Measurements from ENCODE around the gene RASSF7.

Gene RASSF7

DNA sequence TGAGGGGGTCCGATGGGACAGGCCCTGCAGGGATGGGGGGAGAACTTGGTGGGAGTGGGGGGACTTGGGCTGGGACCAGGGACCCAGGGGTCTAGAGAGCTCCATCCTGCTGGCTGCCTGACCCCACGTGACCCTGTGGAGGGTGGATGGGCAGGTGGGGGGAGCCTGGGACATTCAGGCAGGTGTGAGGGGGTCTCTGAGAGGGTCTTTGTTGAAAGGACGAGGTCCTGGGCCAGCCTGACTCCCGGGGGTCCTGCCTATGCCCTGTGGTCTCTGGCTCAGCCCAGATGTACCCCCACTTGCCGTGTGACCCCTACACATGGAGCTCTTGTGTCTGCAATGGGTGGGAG lies 16.0 kb upstream of the RASSF7 start:
- Histone ChIP-seq H3K4me3 (ENCODE audit: low read depth, low read length) (no peak overlapping the region), H3K9me3 (ENCODE audit: control insufficient read depth, insufficient read depth, low read depth, low read length) (no peaks in the 10 kb centered on the region), H3K4me1 (ENCODE audit: control insufficient read depth, insufficient read depth, low read length) (no peaks in the 10 kb centered on the region), H3K27ac (ENCODE audit: extremely low read depth, low read depth, low read length) (no peak overlapping the region), H3K36me3 (ENCODE audit: control insufficient read depth in 2 of 2, insufficient read depth in 1 of 2, low read length in 2 of 2) (no peaks in the 10 kb centered on the region)
- CTCF ChIA-PET, result interaction anchor here (1.0 kb wide), 2 partner anchors 9 to 179 kb away, joined by 3 read pairs; no protein-coding TSS in a partner anchor
- POLR2A ChIA-PET, result no interaction called here
- TF ChIP-seq ZNF785 (tag by site-specific recombination; IDR thresholded peaks at IDR 0.05) (no peak), ZNF341 (tag by site-specific recombination; IDR thresholded peaks at IDR 0.05; ENCODE audit: low read depth) (no peak), TRIM28 (IDR thresholded peaks at IDR 0.05; ENCODE audit: borderline replicate concordance, low read length) (no peak), GLI2 (tag by site-specific recombination; IDR thresholded peaks at IDR 0.05; ENCODE audit: borderline replicate concordance, low read depth) (no peak), ZNF112 (tag by site-specific recombination; IDR thresholded peaks at IDR 0.05) (no peak), ZBTB17 (tag by site-specific recombination; IDR thresholded peaks at IDR 0.05) (no peak), TCF7L2 (IDR thresholded peaks at IDR 0.05; ENCODE audit: borderline replicate concordance, low read depth, low read length) (no peak), ZNF169 (tag by site-specific recombination; IDR thresholded peaks at IDR 0.05) (no peak), ZNF223 (tag by site-specific recombination; IDR thresholded peaks at IDR 0.05) (no peak), ZNF138 (tag by site-specific recombination; IDR thresholded peaks at IDR 0.05; ENCODE audit: borderline replicate concordance) (no peak), ZNF626 (tag by site-specific recombination; IDR thresholded peaks at IDR 0.05) (no peak), SP7 (tag by site-specific recombination; IDR thresholded peaks at IDR 0.05) (no peak), ZXDB (tag by site-specific recombination; IDR thresholded peaks at IDR 0.05) (no peak), ZNF23 (tag by site-specific recombination; IDR thresholded peaks at IDR 0.05; ENCODE audit: borderline replicate concordance) (no peak)
- TF ChIP-seq, protein P1, sequence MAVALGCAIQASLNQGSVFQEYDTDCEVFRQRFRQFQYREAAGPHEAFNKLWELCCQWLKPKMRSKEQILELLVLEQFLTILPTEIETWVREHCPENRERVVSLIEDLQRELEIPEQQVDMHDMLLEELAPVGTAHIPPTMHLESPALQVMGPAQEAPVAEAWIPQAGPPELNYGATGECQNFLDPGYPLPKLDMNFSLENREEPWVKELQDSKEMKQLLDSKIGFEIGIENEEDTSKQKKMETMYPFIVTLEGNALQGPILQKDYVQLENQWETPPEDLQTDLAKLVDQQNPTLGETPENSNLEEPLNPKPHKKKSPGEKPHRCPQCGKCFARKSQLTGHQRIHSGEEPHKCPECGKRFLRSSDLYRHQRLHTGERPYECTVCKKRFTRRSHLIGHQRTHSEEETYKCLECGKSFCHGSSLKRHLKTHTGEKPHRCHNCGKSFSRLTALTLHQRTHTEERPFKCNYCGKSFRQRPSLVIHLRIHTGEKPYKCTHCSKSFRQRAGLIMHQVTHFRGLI (tag by site-specific recombination; IDR thresholded peaks at IDR 0.05), result no peak
- TF ChIP-seq, protein P2, sequence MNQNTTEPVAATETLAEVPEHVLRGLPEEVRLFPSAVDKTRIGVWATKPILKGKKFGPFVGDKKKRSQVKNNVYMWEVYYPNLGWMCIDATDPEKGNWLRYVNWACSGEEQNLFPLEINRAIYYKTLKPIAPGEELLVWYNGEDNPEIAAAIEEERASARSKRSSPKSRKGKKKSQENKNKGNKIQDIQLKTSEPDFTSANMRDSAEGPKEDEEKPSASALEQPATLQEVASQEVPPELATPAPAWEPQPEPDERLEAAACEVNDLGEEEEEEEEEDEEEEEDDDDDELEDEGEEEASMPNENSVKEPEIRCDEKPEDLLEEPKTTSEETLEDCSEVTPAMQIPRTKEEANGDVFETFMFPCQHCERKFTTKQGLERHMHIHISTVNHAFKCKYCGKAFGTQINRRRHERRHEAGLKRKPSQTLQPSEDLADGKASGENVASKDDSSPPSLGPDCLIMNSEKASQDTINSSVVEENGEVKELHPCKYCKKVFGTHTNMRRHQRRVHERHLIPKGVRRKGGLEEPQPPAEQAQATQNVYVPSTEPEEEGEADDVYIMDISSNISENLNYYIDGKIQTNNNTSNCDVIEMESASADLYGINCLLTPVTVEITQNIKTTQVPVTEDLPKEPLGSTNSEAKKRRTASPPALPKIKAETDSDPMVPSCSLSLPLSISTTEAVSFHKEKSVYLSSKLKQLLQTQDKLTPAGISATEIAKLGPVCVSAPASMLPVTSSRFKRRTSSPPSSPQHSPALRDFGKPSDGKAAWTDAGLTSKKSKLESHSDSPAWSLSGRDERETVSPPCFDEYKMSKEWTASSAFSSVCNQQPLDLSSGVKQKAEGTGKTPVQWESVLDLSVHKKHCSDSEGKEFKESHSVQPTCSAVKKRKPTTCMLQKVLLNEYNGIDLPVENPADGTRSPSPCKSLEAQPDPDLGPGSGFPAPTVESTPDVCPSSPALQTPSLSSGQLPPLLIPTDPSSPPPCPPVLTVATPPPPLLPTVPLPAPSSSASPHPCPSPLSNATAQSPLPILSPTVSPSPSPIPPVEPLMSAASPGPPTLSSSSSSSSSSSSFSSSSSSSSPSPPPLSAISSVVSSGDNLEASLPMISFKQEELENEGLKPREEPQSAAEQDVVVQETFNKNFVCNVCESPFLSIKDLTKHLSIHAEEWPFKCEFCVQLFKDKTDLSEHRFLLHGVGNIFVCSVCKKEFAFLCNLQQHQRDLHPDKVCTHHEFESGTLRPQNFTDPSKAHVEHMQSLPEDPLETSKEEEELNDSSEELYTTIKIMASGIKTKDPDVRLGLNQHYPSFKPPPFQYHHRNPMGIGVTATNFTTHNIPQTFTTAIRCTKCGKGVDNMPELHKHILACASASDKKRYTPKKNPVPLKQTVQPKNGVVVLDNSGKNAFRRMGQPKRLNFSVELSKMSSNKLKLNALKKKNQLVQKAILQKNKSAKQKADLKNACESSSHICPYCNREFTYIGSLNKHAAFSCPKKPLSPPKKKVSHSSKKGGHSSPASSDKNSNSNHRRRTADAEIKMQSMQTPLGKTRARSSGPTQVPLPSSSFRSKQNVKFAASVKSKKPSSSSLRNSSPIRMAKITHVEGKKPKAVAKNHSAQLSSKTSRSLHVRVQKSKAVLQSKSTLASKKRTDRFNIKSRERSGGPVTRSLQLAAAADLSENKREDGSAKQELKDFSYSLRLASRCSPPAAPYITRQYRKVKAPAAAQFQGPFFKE (tag by site-specific recombination; IDR thresholded peaks at IDR 0.05; ENCODE audit: borderline replicate concordance), result no peak
- TF ChIP-seq, protein P3, sequence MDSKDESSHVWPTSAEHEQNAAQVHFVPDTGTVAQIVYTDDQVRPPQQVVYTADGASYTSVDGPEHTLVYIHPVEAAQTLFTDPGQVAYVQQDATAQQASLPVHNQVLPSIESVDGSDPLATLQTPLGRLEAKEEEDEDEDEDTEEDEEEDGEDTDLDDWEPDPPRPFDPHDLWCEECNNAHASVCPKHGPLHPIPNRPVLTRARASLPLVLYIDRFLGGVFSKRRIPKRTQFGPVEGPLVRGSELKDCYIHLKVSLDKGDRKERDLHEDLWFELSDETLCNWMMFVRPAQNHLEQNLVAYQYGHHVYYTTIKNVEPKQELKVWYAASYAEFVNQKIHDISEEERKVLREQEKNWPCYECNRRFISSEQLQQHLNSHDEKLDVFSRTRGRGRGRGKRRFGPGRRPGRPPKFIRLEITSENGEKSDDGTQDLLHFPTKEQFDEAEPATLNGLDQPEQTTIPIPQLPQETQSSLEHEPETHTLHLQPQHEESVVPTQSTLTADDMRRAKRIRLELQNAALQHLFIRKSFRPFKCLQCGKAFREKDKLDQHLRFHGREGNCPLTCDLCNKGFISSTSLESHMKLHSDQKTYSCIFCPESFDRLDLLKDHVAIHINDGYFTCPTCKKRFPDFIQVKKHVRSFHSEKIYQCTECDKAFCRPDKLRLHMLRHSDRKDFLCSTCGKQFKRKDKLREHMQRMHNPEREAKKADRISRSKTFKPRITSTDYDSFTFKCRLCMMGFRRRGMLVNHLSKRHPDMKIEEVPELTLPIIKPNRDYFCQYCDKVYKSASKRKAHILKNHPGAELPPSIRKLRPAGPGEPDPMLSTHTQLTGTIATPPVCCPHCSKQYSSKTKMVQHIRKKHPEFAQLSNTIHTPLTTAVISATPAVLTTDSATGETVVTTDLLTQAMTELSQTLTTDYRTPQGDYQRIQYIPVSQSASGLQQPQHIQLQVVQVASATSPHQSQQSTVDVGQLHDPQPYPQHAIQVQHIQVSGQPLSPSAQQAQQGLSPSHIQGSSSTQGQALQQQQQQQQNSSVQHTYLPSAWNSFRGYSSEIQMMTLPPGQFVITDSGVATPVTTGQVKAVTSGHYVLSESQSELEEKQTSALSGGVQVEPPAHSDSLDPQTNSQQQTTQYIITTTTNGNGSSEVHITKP (tag by site-specific recombination; IDR thresholded peaks at IDR 0.05), result no peak
- TF ChIP-seq, protein P4, sequence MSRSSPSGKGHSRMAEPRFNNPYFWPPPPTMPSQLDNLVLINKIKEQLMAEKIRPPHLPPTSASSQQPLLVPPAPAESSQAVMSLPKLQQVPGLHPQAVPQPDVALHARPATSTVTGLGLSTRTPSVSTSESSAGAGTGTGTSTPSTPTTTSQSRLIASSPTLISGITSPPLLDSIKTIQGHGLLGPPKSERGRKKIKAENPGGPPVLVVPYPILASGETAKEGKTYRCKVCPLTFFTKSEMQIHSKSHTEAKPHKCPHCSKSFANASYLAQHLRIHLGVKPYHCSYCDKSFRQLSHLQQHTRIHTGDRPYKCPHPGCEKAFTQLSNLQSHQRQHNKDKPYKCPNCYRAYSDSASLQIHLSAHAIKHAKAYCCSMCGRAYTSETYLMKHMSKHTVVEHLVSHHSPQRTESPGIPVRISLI (tag by site-specific recombination; IDR thresholded peaks at IDR 0.05), result no peak
- TF ChIP-seq, protein P5, sequence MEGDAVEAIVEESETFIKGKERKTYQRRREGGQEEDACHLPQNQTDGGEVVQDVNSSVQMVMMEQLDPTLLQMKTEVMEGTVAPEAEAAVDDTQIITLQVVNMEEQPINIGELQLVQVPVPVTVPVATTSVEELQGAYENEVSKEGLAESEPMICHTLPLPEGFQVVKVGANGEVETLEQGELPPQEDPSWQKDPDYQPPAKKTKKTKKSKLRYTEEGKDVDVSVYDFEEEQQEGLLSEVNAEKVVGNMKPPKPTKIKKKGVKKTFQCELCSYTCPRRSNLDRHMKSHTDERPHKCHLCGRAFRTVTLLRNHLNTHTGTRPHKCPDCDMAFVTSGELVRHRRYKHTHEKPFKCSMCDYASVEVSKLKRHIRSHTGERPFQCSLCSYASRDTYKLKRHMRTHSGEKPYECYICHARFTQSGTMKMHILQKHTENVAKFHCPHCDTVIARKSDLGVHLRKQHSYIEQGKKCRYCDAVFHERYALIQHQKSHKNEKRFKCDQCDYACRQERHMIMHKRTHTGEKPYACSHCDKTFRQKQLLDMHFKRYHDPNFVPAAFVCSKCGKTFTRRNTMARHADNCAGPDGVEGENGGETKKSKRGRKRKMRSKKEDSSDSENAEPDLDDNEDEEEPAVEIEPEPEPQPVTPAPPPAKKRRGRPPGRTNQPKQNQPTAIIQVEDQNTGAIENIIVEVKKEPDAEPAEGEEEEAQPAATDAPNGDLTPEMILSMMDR (tag by site-specific recombination; IDR thresholded peaks at IDR 0.05), result no peak

Data from HEK293 (cell line).